GM23248 (cell line): ENCODE measurements around the gene GMPR.

ENCODE experiments used
- EZH2 ChIP-seq: fragments of 200-600 bp; sonication (generic); IDR thresholded peaks from 2 replicates; pipeline ENCODE4 v1.6.1; 2018; ENCODE audit warnings: antibody characterized with exemption, mild to moderate bottlenecking; ENCODE audit not compliant: insufficient read depth, poor library complexity, severe bottlenecking
- EZH2phosphoT487 ChIP-seq: fragments of 200-600 bp; sonication (generic); IDR thresholded peaks from 2 replicates; pipeline ENCODE4 v1.6.1; 2018; ENCODE audit warnings: antibody characterized with exemption, moderate library complexity, mild to moderate bottlenecking, low read depth; ENCODE audit not compliant: insufficient read depth

DNA sequence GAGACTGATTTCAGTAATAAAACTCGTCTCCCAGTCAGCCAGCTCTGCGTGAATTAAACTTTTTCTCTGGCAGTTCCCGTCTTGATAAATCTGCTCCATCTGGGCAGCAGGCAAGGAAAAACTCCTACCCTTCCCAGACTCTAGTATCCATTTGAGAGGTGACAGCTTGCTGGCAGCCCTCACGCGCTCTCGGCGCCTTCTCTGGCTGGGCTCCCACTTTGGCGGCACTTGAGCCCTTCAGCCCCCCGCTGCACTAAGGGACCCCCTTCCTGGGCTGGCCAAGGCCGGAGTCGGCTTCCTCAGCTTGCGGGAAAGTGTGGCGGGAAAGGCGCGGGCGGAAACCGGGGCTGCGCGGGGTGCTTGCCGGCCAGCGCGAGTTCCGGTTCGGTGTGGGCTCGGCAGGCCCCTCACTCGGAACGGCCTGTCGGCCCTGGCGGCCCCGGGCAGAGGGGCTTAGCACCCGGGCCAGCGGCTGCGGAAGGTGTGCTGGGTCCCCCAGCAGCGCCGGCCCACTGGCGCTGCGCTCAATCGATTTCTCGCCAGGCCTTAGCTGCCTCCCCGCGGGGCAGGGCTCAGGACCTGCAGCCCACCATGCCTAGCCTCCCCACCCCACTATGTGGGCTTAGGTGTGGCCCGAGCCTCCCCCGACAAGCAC lies 21.8 kb upstream of the GMPR start:
- no peak for TF ChIP-seq EZH2
- TF ChIP-seq EZH2phosphoT487: no peak
